Endothelial cell of umbilical vein (primary cell): ENCODE data around the gene TECTA.

Experiments used
- CTCF ChIP-seq, 2 donors: IDR thresholded peaks; 1 replicate in 1 of 2; 2 replicates in 1 of 2; pipeline ENCODE4 v1.5.1; 2011; ENCODE audit warnings: low read length in 2 of 2, mild to moderate bottlenecking in 2 of 2, moderate library complexity in 2 of 2, control low read depth in 1 of 2, inconsistent platforms in 1 of 2, low read depth in 1 of 2; ENCODE audit not compliant: insufficient read depth in 1 of 2; ENCODE audit errors: extremely low read depth in 1 of 2
- EZH2 ChIP-seq: IDR thresholded peaks from 2 replicates; pipeline ENCODE4 v1.6.1; 2012; ENCODE audit warnings: borderline replicate concordance, low read depth, mild to moderate bottlenecking, moderate library complexity, low read length, inconsistent platforms; ENCODE audit not compliant: severe bottlenecking
- JUN ChIP-seq: IDR thresholded peaks from 2 replicates; pipeline ENCODE4 v1.6.1; 2011; ENCODE audit warnings: borderline replicate concordance, low read depth; ENCODE audit not compliant: insufficient read length, insufficient read depth
- POLR2A ChIP-seq: IDR thresholded peaks from 2 replicates; pipeline ENCODE4 v1.6.1; 2012; ENCODE audit warnings: low read depth, mild to moderate bottlenecking, control low read depth, low read length
- POLR2AphosphoS5 ChIP-seq: IDR thresholded peaks from 2 replicates; pipeline ENCODE4 v1.6.1; 2012; ENCODE audit warnings: low read depth, mild to moderate bottlenecking, control low read depth, low read length, moderate library complexity; ENCODE audit not compliant: insufficient read depth
- TF ChIP-seq, protein P1 (sequence below): IDR thresholded peaks from 2 replicates; pipeline ENCODE4 v1.6.1; 2011; ENCODE audit not compliant: insufficient read depth, insufficient read length

- TF ChIP-seq EZH2, result no peak
- TF ChIP-seq POLR2A, result no peak
- no peak for TF ChIP-seq CTCF (IDR thresholded peaks at IDR 0.05; ENCODE audit: extremely low read depth in 1 of 2, insufficient read depth in 1 of 2, low read depth in 1 of 2, low read length in 2 of 2)
- TF ChIP-seq POLR2AphosphoS5, result no peak
- TF ChIP-seq JUN, result no peak
- TF ChIP-seq, protein P1, sequence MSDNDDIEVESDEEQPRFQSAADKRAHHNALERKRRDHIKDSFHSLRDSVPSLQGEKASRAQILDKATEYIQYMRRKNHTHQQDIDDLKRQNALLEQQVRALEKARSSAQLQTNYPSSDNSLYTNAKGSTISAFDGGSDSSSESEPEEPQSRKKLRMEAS, result no peak
Measured at GRCh38 chr11:121070951-121071845, 29.8 kb upstream of the TECTA start.
